ENCODE results near the gene DNAI4.

- TF ChIP-seq EZH2 (IDR thresholded peaks at IDR 0.05) (no peak), POLR2AphosphoS5 (IDR thresholded peaks at IDR 0.05; ENCODE audit: borderline replicate concordance, low read depth, low read length) (no peak), FOXP2 (optimal IDR thresholded peaks at IDR 0.05; ENCODE audit: control extremely low read depth, extremely low read length, insufficient read depth) (no peak)
Measured at GRCh38 chr1:66769512-66770229, 155.0 kb downstream of the DNAI4 start.

All from SK-N-MC (cell line).